ENCODE measurements around the gene SETX. TPM values are rescaled to one million over a fixed set of nuclear protein-coding genes. Genes with fewer than 3 reads are reported as not detected.

The SETX gene
- total and polyA plus RNA-seq, 7 donors: 8.8 to 58.2 (median 45.5) TPM

DNA sequence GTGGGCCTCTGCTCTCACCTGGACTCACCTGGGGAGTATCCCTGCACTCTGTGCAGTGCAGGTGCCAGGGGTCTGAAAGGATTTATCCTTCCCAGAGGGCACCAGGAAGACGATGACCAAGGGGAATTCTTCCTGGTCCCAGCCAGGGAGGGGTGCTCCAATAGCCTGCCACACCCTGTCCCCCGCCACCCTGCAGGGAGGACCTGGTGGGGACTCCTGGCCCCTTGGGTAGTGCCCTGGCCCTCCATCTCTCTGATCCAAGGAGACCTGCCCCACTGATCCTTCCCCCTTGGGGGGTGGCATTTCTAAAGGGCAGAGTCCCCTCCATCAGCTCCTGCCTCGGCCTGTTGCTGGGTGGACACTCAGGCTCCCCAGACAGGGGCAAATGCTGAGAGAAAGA, 122.3 kb downstream of the SETX start:
- TF ChIP-seq, protein P1, sequence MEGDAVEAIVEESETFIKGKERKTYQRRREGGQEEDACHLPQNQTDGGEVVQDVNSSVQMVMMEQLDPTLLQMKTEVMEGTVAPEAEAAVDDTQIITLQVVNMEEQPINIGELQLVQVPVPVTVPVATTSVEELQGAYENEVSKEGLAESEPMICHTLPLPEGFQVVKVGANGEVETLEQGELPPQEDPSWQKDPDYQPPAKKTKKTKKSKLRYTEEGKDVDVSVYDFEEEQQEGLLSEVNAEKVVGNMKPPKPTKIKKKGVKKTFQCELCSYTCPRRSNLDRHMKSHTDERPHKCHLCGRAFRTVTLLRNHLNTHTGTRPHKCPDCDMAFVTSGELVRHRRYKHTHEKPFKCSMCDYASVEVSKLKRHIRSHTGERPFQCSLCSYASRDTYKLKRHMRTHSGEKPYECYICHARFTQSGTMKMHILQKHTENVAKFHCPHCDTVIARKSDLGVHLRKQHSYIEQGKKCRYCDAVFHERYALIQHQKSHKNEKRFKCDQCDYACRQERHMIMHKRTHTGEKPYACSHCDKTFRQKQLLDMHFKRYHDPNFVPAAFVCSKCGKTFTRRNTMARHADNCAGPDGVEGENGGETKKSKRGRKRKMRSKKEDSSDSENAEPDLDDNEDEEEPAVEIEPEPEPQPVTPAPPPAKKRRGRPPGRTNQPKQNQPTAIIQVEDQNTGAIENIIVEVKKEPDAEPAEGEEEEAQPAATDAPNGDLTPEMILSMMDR (IDR thresholded peaks at IDR 0.05): no peak
- TF ChIP-seq POLR2A (IDR thresholded peaks at IDR 0.05): no peak
- Histone ChIP-seq H3K36me3 (no peaks in the 10 kb centered on the region), H3K4me3 (no peak overlapping the region), H3K27me3 (peaks cover 0 to 30% (median 7%) of the 10 kb centered on the region in 3 donors), H3K27ac (no peak overlapping the region), H3K4me1 (no peaks in the 10 kb centered on the region), H3K9me3 (no peaks in the 10 kb centered on the region)
- no peak for DNase-seq
- intact Hi-C loops (cut with DNase I): no loop called here
- WGBS, 2 donors: 40 to 70% methylated on average over 3 of the region's 3 CpGs

DNA sequence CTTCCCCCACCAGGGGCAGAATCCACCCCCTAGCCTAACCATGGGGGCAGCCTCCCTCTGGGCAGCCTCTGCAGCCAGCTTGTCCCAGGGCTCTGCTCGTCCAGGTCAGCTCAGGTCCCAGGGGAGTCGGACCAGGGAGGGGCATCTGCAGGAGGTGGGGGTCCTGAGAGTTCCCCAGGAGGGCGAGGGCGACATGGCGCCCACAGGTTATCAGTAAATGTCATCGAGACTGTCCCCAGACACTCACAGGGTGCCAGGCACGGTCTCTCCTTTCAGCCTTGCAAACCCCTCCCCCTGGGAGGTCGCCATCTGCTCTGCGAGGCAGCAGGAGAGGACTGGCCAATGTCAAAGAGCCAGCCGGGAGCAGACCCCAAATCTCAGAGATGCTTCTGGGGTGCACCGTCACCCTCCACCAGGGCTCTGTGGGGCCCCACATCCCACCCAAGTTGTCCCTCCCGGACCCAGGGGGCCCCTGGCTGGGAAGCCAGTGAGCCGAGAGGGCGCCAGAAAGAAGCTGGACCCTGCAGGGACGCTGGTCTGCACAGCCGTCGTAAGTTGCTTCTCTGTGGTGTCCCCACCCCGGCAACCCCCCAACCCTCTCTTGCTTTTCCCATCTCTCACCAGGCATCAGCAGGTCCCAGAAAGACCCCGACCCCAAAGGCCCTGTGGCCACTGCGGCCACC, 123.6 kb downstream of the SETX start:
- intact Hi-C loops (cut with DNase I): no loop called here
- H3K27me3 ChIP-seq: peaks cover 0 to 33% (median 5%) of the 10 kb centered on the region in 3 donors

DNA sequence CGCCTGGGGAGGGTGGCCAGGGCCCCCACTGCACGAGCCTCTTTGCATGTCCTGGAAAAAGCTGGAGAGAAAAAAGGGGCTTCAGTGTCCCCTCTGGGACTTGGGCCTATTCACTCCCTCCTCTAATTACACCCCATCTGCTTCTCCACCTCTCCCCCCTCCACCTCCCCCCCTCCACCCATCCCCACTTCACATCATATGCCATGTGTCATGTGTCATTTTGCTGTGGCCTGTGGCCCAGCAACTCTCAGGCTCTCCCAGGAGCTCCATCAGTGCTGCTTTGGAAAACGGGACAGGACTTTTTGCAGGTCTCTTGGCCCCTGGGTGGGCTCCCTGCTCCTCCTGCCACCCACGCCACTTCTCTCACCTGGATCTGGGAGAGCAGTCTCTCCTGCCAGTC, 124.2 kb downstream of the SETX start:
- TF ChIP-seq, protein P1 (IDR thresholded peaks at IDR 0.05): no peak
- TF ChIP-seq EP300 (IDR thresholded peaks at IDR 0.05): no peak
- no peak for TF ChIP-seq POLR2A (IDR thresholded peaks at IDR 0.05)
- TF ChIP-seq POLR2AphosphoS5 (IDR thresholded peaks at IDR 0.05): no peak
- Histone ChIP-seq H3K4me1 (no peaks in the 10 kb centered on the region), H3K36me3 (no peaks in the 10 kb centered on the region), H3K4me3 (no peak overlapping the region), H3K9me3 (no peaks in the 10 kb centered on the region), H3K27ac (no peak overlapping the region), H3K27me3 (peaks cover 0 to 29% (median 0%) of the 10 kb centered on the region in 3 donors)
- WGBS, 2 donors: 62 to 77% methylated on average over 4 of the region's 4 CpGs
- DNase-seq: no peak
- intact Hi-C loops (cut with DNase I): no loop called here

More for the DNA sequence above, 123.6 kb downstream of the SETX start:
- no peak overlapping the region for H3K4me3 ChIP-seq
- 62 to 74% methylated on average over 20 of the region's 20 CpGs for WGBS, 2 donors
- H3K4me1 ChIP-seq: no peaks in the 10 kb centered on the region
- DNase-seq: no peak
- TF ChIP-seq POLR2AphosphoS5 (IDR thresholded peaks at IDR 0.05): no peak
- TF ChIP-seq EP300 (IDR thresholded peaks at IDR 0.05): no peak
- TF ChIP-seq, protein P1 (IDR thresholded peaks at IDR 0.05): no peak
- no peak for TF ChIP-seq POLR2A (IDR thresholded peaks at IDR 0.05)
- H3K27ac ChIP-seq: no peak overlapping the region
- H3K36me3 ChIP-seq: no peaks in the 10 kb centered on the region
- no peaks in the 10 kb centered on the region for H3K9me3 ChIP-seq

DNA sequence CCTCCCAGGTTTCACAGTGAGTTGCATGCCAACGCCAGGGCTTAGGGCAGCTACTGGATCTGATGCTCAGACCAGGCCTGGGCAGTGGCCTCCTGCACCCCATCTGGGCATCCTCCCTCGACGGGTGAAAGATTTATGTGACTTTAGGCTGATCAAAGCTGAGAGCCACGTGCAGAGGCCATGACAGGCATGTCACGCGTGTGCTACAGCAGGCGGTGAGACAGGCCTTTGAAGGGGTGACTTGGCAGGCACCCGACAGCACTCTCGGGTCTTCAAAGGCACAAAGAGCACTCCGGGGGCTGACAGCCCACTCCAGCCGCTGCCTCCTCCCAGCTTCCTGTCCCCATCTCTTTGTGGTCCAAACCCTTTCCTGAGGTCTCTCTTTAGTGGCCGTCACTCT, 126.7 kb downstream of the SETX start:
- Histone ChIP-seq H3K36me3 (no peaks in the 10 kb centered on the region), H3K27ac (no peak overlapping the region), H3K4me3 (no peak overlapping the region), H3K27me3 (peaks cover 0 to 27% (median 0%) of the 10 kb centered on the region in 3 donors), H3K9me3 (no peaks in the 10 kb centered on the region), H3K4me1 (no peaks in the 10 kb centered on the region)
- no peak for DNase-seq
- 56 to 63% methylated on average over 12 of the region's 12 CpGs for WGBS, 2 donors
- TF ChIP-seq EP300 (IDR thresholded peaks at IDR 0.05) (no peak), POLR2AphosphoS5 (IDR thresholded peaks at IDR 0.05) (no peak), POLR2A (IDR thresholded peaks at IDR 0.05) (no peak)
- TF ChIP-seq, protein P1 (IDR thresholded peaks at IDR 0.05): no peak
- intact Hi-C loops (cut with DNase I): no loop called here

Data from sigmoid colon (tissue), 7 donors.